Liver (tissue), 9 donors: ENCODE results near the gene DNAH7. TPM values are rescaled to one million over a fixed set of nuclear protein-coding genes. Genes with fewer than 3 reads are reported as not detected.

Experiments
- DNase-seq: peaks from one replicate; pipeline ENCODE4 v3.0.0-alpha.2; 2017; ENCODE audit warnings: low spot score
- H3K27ac ChIP-seq, 2 donors: one replicate each; pipeline ENCODE4 v1.7.0; 2013; ENCODE audit warnings: inconsistent platforms in 2 of 2, low read length in 2 of 2, control low read depth in 1 of 2, low read depth in 1 of 2, mild to moderate bottlenecking in 1 of 2
- H3K27me3 ChIP-seq, 4 donors: one replicate each; pipeline versions ENCODE4 v1.6.1 to v1.7.0; 2013; ENCODE audit warnings: low read length in 3 of 4, inconsistent platforms in 1 of 4, mild to moderate bottlenecking in 1 of 4, moderate library complexity in 1 of 4; ENCODE audit not compliant: control insufficient read depth in 4 of 4, insufficient read depth in 4 of 4
- H3K36me3 ChIP-seq, 4 donors: one replicate each; pipeline versions ENCODE4 v1.6.1 to v1.7.0; 2013; ENCODE audit warnings: low read length in 3 of 4, mild to moderate bottlenecking in 3 of 4, low read depth in 1 of 4, moderate library complexity in 1 of 4; ENCODE audit not compliant: control insufficient read depth in 4 of 4, insufficient read depth in 3 of 4
- H3K4me1 ChIP-seq, 4 donors: one replicate each; pipeline versions ENCODE4 v1.6.1 to v1.7.0; 2013; ENCODE audit warnings: low read length in 3 of 4, mild to moderate bottlenecking in 3 of 4, moderate library complexity in 1 of 4; ENCODE audit not compliant: control insufficient read depth in 4 of 4, insufficient read depth in 4 of 4
- H3K4me3 ChIP-seq, 3 donors: one replicate each; pipeline versions ENCODE4 v1.6.1 to v1.7.0; 2013; ENCODE audit warnings: low read length in 3 of 3, control low read depth in 1 of 3, low read depth in 1 of 3, mild to moderate bottlenecking in 1 of 3
- H3K9ac ChIP-seq, 2 donors: one replicate each; pipeline ENCODE4 v1.7.0; 2013; ENCODE audit warnings: low read length in 2 of 2, mild to moderate bottlenecking in 2 of 2, moderate library complexity in 2 of 2, control low read depth in 1 of 2, low read depth in 1 of 2
- H3K9me3 ChIP-seq, 4 donors: one replicate each; pipeline versions ENCODE4 v1.6.1 to v1.7.0; 2013; ENCODE audit warnings: low read length in 3 of 4; ENCODE audit not compliant: control insufficient read depth in 4 of 4
- EGR1 ChIP-seq, 2 donors: IDR thresholded peaks; 2 replicates each; pipeline ENCODE4 v1.6.1; 2016 to 2018; ENCODE audit warnings: antibody characterized with exemption in 2 of 2, low read depth in 2 of 2
- FOXA1 ChIP-seq: IDR thresholded peaks from 2 replicates; pipeline ENCODE4 v1.6.1; 2016; ENCODE audit warnings: antibody characterized with exemption
- FOXA2 ChIP-seq: IDR thresholded peaks from 2 replicates; pipeline ENCODE4 v1.6.1; 2016; ENCODE audit warnings: antibody characterized with exemption
- HNF4A ChIP-seq, 2 donors: conservative IDR thresholded peaks; 2 replicates each; pipeline ENCODE4 v1.6.1; 2016; ENCODE audit warnings: antibody characterized with exemption in 2 of 2, mild to moderate bottlenecking in 2 of 2
- HNF4G ChIP-seq: IDR thresholded peaks from 2 replicates; pipeline ENCODE4 v1.6.1; 2016; ENCODE audit warnings: antibody characterized with exemption
- JUND ChIP-seq, 2 donors: IDR thresholded peaks; 2 replicates each; pipeline ENCODE4 v1.6.1; 2016; ENCODE audit warnings: antibody characterized with exemption in 2 of 2
- NR2F2 ChIP-seq: IDR thresholded peaks from 2 replicates; pipeline ENCODE4 v1.6.1; 2016; ENCODE audit warnings: antibody characterized with exemption
- RAD21 ChIP-seq, 2 donors: IDR thresholded peaks; 2 replicates each; pipeline ENCODE4 v1.6.1; 2016; ENCODE audit warnings: antibody characterized with exemption in 2 of 2, mild to moderate bottlenecking in 2 of 2
- RXRA ChIP-seq, 2 donors: IDR thresholded peaks; 2 replicates each; pipeline ENCODE4 v1.6.1; 2017 to 2018; ENCODE audit warnings: antibody characterized with exemption in 2 of 2, mild to moderate bottlenecking in 1 of 2
- SP1 ChIP-seq: IDR thresholded peaks from 2 replicates; pipeline ENCODE4 v1.6.1; 2018; ENCODE audit warnings: antibody characterized with exemption, mild to moderate bottlenecking
- TAF1 ChIP-seq: conservative IDR thresholded peaks from 2 replicates; pipeline ENCODE4 v1.6.1; 2016; ENCODE audit warnings: antibody characterized with exemption, mild to moderate bottlenecking
- WGBS: extraction: QIAGEN DNeasy Blood & Tissue Kit; methylation state at CpG from one replicate; pipeline ENCODE4 v1.1.7; 2013; 5-methylcytosine and 5-hydroxymethylcytosine counted together
- polyA plus RNA-seq, 2 donors: library from polyadenylated mRNA; stranded (reverse) in 1 of 2; unstranded in 1 of 2; fragments of 200-250 nt in 1 of 2; fragments of >200 nt in 1 of 2; fragmentation: Nextera tagmentation in 1 of 2; extraction: Ambion mirVana in 1 of 2; gene quantifications; one replicate each; pipeline versions ENCODE4 v1.2.1 to v1.2.3, GENCODE V29; 2013 to 2015
- total RNA-seq, 2 donors: library from RNA; depleted of rRNA; stranded (reverse); fragments of >200 nt; gene quantifications; one replicate each; pipeline ENCODE4 v1.2.3, GENCODE V29; 2014
- TF ChIP-seq, protein P1 (sequence below): IDR thresholded peaks from 2 replicates; pipeline ENCODE4 v1.6.1; 2016; ENCODE audit warnings: antibody characterized with exemption
- TF ChIP-seq, protein P2 (sequence below): IDR thresholded peaks from 2 replicates; pipeline ENCODE4 v1.6.1; 2016; ENCODE audit warnings: antibody characterized with exemption
- TF ChIP-seq, protein P3 (sequence below): IDR thresholded peaks from 2 replicates; pipeline ENCODE4 v1.6.1; 2016; ENCODE audit warnings: antibody characterized with exemption, mild to moderate bottlenecking
- TF ChIP-seq, protein P4 (sequence below): IDR thresholded peaks from 2 replicates; pipeline ENCODE4 v1.6.1; 2016; ENCODE audit warnings: antibody characterized with exemption
- donor health status: healthy.
- donor health status: healthy.
- donor health status: healthy.
- donor health status: healthy.
- donor health status: healthy.

DNAH7 gene
- total and polyA plus RNA-seq, 4 donors, result under 0.01 to 0.50 (median 0.07) TPM

DNA sequence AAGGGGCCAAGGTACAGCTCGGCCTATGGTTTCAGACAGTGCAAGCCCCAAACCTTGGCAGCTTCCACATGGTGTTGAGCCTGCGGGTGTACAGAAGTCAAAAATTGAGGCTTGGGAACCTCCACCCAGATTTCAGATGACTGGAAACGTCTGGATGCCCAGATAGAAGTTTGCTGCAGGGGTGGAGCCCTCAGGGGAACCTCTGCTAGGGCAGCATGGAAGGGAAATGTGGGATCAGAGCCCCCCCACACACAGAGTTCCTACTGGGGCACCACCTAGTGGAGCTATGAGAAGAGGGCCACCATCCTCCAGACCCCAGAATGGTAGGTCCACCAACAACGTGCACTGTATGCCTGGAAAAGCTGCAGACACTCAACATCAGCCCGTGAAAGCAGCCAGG, 15.0 kb upstream of the DNAH7 start:
- DNase-seq, result no peak
- no peak for TF ChIP-seq EGR1 (IDR thresholded peaks at IDR 0.05; ENCODE audit: low read depth in 2 of 2)
- no peak for TF ChIP-seq SP1
- Histone ChIP-seq H3K4me1 (peaks cover under 1 to 16% (median 6%) of the 10 kb centered on the region in 4 donors), H3K9ac (no peak overlapping the region), H3K4me3 (no peak overlapping the region), H3K27ac (no peak overlapping the region), H3K9me3 (no peaks in the 10 kb centered on the region), H3K36me3 (no peaks in the 10 kb centered on the region), H3K27me3 (no peaks in the 10 kb centered on the region)
- WGBS, result 92% methylated on average over 5 of the region's 5 CpGs

DNA sequence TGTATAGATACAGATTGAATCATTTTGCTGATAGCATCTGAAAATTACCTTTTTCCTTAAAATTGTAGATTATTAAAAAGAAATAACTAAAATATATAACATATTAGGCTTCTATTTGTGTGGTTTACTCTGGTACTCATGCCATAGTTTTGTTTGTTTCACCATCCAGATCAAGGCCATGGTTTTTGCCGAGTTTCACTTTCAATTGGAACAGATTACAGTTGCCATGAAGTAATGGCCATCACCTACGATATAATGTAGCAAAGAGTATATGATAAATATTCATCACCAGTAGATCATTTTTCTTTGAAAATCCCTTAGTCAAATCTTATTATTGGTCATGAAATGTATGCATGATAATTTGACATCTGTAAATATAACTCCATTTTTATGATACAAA, 11.9 kb upstream of the DNAH7 start:
- Histone ChIP-seq H3K27me3 (no peaks in the 10 kb centered on the region), H3K4me1 (peaks cover 3 to 18% (median 8%) of the 10 kb centered on the region in 4 donors), H3K36me3 (no peaks in the 10 kb centered on the region), H3K9me3 (no peaks in the 10 kb centered on the region), H3K9ac (no peak overlapping the region), H3K4me3 (no peak overlapping the region), H3K27ac (no peak overlapping the region)
- TF ChIP-seq, protein P1, sequence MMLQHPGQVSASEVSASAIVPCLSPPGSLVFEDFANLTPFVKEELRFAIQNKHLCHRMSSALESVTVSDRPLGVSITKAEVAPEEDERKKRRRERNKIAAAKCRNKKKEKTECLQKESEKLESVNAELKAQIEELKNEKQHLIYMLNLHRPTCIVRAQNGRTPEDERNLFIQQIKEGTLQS, result no peak
- TF ChIP-seq SP1 (no peak), RAD21 (IDR thresholded peaks at IDR 0.05) (no peak), TAF1 (no peak), HNF4G (no peak), FOXA2 (no peak), NR2F2 (no peak), JUND (IDR thresholded peaks at IDR 0.05) (no peak), RXRA (IDR thresholded peaks at IDR 0.05) (no peak), FOXA1 (no peak), HNF4A (conservative IDR thresholded peaks at IDR 0.05) (no peak)
- TF ChIP-seq, protein P2, sequence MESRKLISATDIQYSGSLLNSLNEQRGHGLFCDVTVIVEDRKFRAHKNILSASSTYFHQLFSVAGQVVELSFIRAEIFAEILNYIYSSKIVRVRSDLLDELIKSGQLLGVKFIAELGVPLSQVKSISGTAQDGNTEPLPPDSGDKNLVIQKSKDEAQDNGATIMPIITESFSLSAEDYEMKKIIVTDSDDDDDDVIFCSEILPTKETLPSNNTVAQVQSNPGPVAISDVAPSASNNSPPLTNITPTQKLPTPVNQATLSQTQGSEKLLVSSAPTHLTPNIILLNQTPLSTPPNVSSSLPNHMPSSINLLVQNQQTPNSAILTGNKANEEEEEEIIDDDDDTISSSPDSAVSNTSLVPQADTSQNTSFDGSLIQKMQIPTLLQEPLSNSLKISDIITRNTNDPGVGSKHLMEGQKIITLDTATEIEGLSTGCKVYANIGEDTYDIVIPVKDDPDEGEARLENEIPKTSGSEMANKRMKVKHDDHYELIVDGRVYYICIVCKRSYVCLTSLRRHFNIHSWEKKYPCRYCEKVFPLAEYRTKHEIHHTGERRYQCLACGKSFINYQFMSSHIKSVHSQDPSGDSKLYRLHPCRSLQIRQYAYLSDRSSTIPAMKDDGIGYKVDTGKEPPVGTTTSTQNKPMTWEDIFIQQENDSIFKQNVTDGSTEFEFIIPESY, result no peak
- TF ChIP-seq, protein P3, sequence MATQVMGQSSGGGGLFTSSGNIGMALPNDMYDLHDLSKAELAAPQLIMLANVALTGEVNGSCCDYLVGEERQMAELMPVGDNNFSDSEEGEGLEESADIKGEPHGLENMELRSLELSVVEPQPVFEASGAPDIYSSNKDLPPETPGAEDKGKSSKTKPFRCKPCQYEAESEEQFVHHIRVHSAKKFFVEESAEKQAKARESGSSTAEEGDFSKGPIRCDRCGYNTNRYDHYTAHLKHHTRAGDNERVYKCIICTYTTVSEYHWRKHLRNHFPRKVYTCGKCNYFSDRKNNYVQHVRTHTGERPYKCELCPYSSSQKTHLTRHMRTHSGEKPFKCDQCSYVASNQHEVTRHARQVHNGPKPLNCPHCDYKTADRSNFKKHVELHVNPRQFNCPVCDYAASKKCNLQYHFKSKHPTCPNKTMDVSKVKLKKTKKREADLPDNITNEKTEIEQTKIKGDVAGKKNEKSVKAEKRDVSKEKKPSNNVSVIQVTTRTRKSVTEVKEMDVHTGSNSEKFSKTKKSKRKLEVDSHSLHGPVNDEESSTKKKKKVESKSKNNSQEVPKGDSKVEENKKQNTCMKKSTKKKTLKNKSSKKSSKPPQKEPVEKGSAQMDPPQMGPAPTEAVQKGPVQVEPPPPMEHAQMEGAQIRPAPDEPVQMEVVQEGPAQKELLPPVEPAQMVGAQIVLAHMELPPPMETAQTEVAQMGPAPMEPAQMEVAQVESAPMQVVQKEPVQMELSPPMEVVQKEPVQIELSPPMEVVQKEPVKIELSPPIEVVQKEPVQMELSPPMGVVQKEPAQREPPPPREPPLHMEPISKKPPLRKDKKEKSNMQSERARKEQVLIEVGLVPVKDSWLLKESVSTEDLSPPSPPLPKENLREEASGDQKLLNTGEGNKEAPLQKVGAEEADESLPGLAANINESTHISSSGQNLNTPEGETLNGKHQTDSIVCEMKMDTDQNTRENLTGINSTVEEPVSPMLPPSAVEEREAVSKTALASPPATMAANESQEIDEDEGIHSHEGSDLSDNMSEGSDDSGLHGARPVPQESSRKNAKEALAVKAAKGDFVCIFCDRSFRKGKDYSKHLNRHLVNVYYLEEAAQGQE, result no peak
- TF ChIP-seq, protein P4, sequence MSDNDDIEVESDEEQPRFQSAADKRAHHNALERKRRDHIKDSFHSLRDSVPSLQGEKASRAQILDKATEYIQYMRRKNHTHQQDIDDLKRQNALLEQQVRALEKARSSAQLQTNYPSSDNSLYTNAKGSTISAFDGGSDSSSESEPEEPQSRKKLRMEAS, result no peak
- DNase-seq, result no peak
- 18% methylated on average over 2 of the region's 2 CpGs for WGBS
